Endometrium (tissue), 2 donors: Measurements from ENCODE around the gene PXDN.
"Not testable (repeated sequence)": the region's sequence is repeated elsewhere in the genome, so short reads cannot be mapped to it uniquely, and the experiment has no call there.

Experiments
- FAIRE-seq: peaks from 2 replicates; lab custom pipeline; 2012; peaks lifted over from hg19 to GRCh38; lab: Jason Lieb, UNC
- donor health status: control.
- donor health status: control.

PXDN gene

GRCh38 chr2:1721706-1722646 lies 22.3 kb downstream of the PXDN start:
- FAIRE-seq, result no peak

- FAIRE-seq, result no peak
Measured at GRCh38 chr2:1718339-1719220, 25.7 kb downstream of the PXDN start.

GRCh38 chr2:1717113-1717512 lies 27.2 kb downstream of the PXDN start:
- FAIRE-seq, result no peak

- FAIRE-seq, result no peak
Measured at GRCh38 chr2:1716441-1716840, 27.9 kb downstream of the PXDN start.

- not testable (repeated sequence) for FAIRE-seq
Measured at GRCh38 chr2:1716014-1716305, 28.4 kb downstream of the PXDN start.

- peak; percentile 48 for FAIRE-seq
Measured at GRCh38 chr2:1715184-1716013, 28.9 kb downstream of the PXDN start.

GRCh38 chr2:1714291-1715064 lies 29.8 kb downstream of the PXDN start:
- no peak for FAIRE-seq

GRCh38 chr2:1713839-1714236 lies 30.5 kb downstream of the PXDN start:
- FAIRE-seq, result no peak

- FAIRE-seq, result no peak
Measured at GRCh38 chr2:1713142-1713838, 31.0 kb downstream of the PXDN start.

- no peak for FAIRE-seq
Measured at GRCh38 chr2:1709946-1710560, 34.3 kb downstream of the PXDN start.

GRCh38 chr2:1709335-1709605 lies 35.0 kb downstream of the PXDN start:
- no peak for FAIRE-seq

GRCh38 chr2:1708476-1709334 lies 35.6 kb downstream of the PXDN start:
- FAIRE-seq, result no peak

- peak; percentile 54 for FAIRE-seq
Measured at GRCh38 chr2:1707771-1708418, 36.4 kb downstream of the PXDN start.

- not testable (repeated sequence) for FAIRE-seq
Measured at GRCh38 chr2:1706089-1706841, 38.0 kb downstream of the PXDN start.

- no peak for FAIRE-seq
Measured at GRCh38 chr2:1705557-1706076, 38.7 kb downstream of the PXDN start.

- no peak for FAIRE-seq
Measured at GRCh38 chr2:1704631-1705556, 39.4 kb downstream of the PXDN start.

- no peak for FAIRE-seq
Measured at GRCh38 chr2:1702186-1702565, 42.1 kb downstream of the PXDN start.
